ENCODE data around the gene WDR46. TPM values are rescaled to one million over a fixed set of nuclear protein-coding genes. Genes with fewer than 3 reads are reported as not detected.
A peak's percentile ranks its signal among the peaks of the same experiment; 100 is the strongest.

The WDR46 gene
- total RNA-seq, 4 donors from 2014 or later, result 46.5 to 88.4 (median 69.1) TPM

DNA sequence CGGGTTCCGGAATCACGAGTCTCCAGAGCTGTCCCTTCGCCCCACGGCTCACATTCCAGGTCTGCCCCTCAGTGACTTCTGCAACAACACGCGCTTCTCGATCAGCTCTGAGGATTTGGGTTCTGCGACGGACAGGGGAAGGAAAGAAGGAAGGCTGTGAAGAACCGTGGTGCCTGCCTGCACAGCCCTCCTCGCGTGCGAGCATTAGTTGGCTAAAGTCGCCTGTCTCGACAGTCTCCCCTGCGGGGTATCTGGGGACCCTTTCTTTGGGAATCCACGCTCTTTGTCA is 40.5 kb downstream of the WDR46 start:
- 0 to 2% methylated on average over 18 of the region's 18 CpGs for WGBS, 2 donors
- Histone ChIP-seq H3K27ac (peak overlapping the region; percentile 88 to 98 (median 93)), H3K9me3 (no peaks in the 10 kb centered on the region), H3K4me1 (peaks cover 0 to 29% (median 17%) of the 10 kb centered on the region in 4 donors), H3K36me3 (peaks cover 0 to 11% (median 0%) of the 10 kb centered on the region in 3 donors), H3K4me3 (peak overlapping the region; percentile 42 to 68 (median 46)), H3K27me3 (no peaks in the 10 kb centered on the region)
- DNase-seq (ENCODE audit: low spot score in 2 of 2), result no peak
- TF ChIP-seq POLR2A (IDR thresholded peaks at IDR 0.05), result no peak
- TF ChIP-seq, protein P1, sequence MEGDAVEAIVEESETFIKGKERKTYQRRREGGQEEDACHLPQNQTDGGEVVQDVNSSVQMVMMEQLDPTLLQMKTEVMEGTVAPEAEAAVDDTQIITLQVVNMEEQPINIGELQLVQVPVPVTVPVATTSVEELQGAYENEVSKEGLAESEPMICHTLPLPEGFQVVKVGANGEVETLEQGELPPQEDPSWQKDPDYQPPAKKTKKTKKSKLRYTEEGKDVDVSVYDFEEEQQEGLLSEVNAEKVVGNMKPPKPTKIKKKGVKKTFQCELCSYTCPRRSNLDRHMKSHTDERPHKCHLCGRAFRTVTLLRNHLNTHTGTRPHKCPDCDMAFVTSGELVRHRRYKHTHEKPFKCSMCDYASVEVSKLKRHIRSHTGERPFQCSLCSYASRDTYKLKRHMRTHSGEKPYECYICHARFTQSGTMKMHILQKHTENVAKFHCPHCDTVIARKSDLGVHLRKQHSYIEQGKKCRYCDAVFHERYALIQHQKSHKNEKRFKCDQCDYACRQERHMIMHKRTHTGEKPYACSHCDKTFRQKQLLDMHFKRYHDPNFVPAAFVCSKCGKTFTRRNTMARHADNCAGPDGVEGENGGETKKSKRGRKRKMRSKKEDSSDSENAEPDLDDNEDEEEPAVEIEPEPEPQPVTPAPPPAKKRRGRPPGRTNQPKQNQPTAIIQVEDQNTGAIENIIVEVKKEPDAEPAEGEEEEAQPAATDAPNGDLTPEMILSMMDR (IDR thresholded peaks at IDR 0.05), result peak in 2 of 5 experiments; percentile 25 to 29

DNA sequence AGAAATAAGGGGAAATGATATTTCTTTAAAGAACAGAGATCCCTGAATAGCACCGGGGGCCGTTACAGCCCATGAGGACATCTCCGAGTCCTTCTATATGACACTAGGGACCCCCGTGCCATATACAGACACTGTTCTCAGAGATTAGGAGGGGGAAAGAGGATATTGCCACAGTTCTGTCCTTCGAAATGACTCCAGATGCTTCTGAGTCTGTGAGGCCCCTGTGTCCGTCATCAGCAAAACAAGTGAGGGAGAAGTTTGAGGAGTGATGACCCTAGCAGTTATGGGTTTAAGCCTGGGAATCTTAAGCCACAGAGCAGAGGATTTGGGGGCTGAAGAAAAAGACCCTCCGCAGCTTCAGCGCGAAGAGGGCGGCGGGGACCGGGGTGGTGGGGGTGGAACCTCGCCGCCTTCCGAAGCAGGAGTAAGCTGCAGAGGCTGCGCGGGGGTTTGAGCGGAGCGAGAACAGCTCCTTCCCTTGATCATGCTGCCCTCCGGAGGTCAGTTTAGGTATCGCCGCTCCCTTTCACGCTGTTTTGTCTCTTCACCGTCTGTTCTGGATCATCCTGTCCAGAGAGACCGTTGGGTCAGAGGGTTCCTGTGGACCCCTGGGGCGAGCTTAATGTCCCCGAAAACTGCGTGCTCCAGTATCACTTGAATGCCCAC is 40.9 kb downstream of the WDR46 start:
- Histone ChIP-seq H3K27me3 (no peaks in the 10 kb centered on the region), H3K4me1 (peaks cover 0 to 29% (median 17%) of the 10 kb centered on the region in 4 donors), H3K9me3 (no peaks in the 10 kb centered on the region), H3K36me3 (peaks cover 0 to 11% (median 0%) of the 10 kb centered on the region in 3 donors), H3K4me3 (peak overlapping the region; percentile 42 to 68 (median 46)), H3K27ac (peak overlapping the region; percentile 88 to 98 (median 93))
- 4 to 5% methylated on average over 28 of the region's 28 CpGs for WGBS, 2 donors
- TF ChIP-seq, protein P1 (IDR thresholded peaks at IDR 0.05), result peak; percentile 95 to 98 (median 97)
- no peak for TF ChIP-seq POLR2A (IDR thresholded peaks at IDR 0.05)
- peak; percentile 90 to 98 for DNase-seq (ENCODE audit: low spot score in 2 of 2)

DNA sequence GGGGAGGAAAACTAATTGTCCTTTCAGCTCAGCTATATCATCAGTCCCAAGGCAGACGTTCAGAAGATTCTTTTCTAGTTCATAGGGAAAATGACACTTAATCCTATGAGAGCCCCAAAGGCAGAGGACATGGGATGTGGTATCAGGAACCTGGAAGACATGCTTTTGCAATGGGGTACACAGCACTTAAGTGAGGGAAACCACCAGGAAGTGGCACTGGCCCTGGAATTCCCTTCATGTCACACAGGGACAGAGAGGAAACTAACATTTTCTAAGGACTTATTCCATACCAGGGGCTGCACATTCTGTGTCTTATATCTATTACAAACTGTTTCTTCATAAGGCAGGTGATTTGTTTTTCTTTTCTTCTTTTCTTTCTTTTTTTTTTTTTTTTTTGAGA is 45.6 kb downstream of the WDR46 start:
- Histone ChIP-seq H3K27ac (no peak overlapping the region), H3K36me3 (no peaks in the 10 kb centered on the region), H3K27me3 (no peaks in the 10 kb centered on the region), H3K9me3 (no peaks in the 10 kb centered on the region), H3K4me1 (peaks cover 0 to 9% (median 3%) of the 10 kb centered on the region in 4 donors), H3K4me3 (no peak overlapping the region)
- DNase-seq (ENCODE audit: low spot score in 2 of 2), result no peak
- TF ChIP-seq POLR2A (IDR thresholded peaks at IDR 0.05) (no peak), EP300 (IDR thresholded peaks at IDR 0.05) (no peak)
- TF ChIP-seq, protein P1 (IDR thresholded peaks at IDR 0.05), result no peak
- 25 to 35% methylated on average over 1 of the region's 1 CpG for WGBS, 2 donors

DNA sequence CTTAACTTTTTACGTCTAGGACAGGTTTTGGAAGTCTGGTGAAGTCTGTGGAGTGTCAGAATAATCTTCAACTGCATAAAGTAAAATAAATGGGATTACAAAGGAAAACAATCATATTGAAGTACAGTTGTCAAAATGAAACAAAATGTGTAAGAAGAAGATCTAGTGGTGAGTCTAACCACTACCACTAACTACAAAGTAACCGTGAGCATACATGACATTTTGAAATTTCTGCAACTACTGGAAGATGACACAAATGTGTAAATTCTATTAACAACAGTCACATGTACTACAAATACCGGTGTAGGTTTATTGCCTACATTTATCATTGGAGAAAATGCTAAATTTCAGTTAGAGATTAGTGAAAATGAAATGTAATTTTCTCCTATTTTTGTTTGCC is 47.1 kb downstream of the WDR46 start:
- TF ChIP-seq EP300 (IDR thresholded peaks at IDR 0.05) (no peak), POLR2A (IDR thresholded peaks at IDR 0.05) (no peak)
- TF ChIP-seq, protein P1 (IDR thresholded peaks at IDR 0.05), result no peak
- Histone ChIP-seq H3K27me3 (no peaks in the 10 kb centered on the region), H3K9me3 (no peaks in the 10 kb centered on the region), H3K4me3 (no peak overlapping the region), H3K27ac (no peak overlapping the region), H3K4me1 (no peaks in the 10 kb centered on the region), H3K36me3 (no peaks in the 10 kb centered on the region)
- WGBS, 2 donors, result 57 to 59% methylated on average over 3 of the region's 3 CpGs
- DNase-seq (ENCODE audit: low spot score in 2 of 2), result no peak

DNA sequence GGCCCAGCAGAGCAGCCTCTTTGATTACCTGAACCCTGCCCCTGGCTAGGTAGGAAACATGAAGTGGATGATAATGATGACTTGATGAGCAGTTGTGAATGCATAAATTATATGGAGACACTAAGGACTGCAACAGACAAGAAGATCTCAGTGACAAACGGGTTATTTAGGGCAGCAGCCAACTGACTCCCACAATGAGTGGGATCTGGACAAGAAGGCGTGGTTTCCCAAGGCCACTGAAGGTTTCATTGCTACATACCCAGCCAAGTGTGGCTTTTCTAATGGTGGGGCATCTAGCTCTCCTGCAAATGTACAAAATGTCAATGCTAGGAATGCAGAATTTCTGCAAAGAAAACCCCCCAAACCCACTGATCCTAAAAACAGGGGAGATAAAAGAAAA is 51.3 kb downstream of the WDR46 start:
- no peak for DNase-seq (ENCODE audit: low spot score in 2 of 2)
- Histone ChIP-seq H3K27ac (no peak overlapping the region), H3K4me3 (no peak overlapping the region), H3K4me1 (no peaks in the 10 kb centered on the region), H3K27me3 (peaks cover 0 to 12% of the 10 kb centered on the region in 2 donors), H3K9me3 (no peaks in the 10 kb centered on the region), H3K36me3 (no peaks in the 10 kb centered on the region)
- no peak for TF ChIP-seq POLR2A (IDR thresholded peaks at IDR 0.05)
- TF ChIP-seq, protein P1 (IDR thresholded peaks at IDR 0.05), result no peak
- TF ChIP-seq EP300 (IDR thresholded peaks at IDR 0.05), result no peak
- 49 to 59% methylated on average over 2 of the region's 2 CpGs for WGBS, 2 donors
